Lower leg skin (tissue), 4 donors: ENCODE results near the gene PGBD5. TPM values are rescaled to one million over a fixed set of nuclear protein-coding genes. Genes with fewer than 3 reads are reported as not detected.

Source experiments
- DNase-seq, 2 donors: peaks; one replicate each; pipeline ENCODE4 v3.0.0-alpha.2; 2019; ENCODE audit warnings: low spot score in 2 of 2
- H3K4me3 ChIP-seq: fragments of 200-600 bp; sonication (generic); 2 replicates; pipeline ENCODE4 v1.5.1; 2017; ENCODE audit warnings: mild to moderate bottlenecking, low read depth; ENCODE audit not compliant: poor library complexity, severe bottlenecking
- CTCF ChIP-seq, 3 donors: fragments of 450-650 bp; IDR thresholded peaks; one replicate each; pipeline ENCODE4 v1.5.1; 2016; ENCODE audit warnings: antibody characterized with exemption in 3 of 3, mild to moderate bottlenecking in 3 of 3, moderate library complexity in 2 of 3
- POLR2A ChIP-seq, 2 donors: fragments of 450-650 bp; IDR thresholded peaks; one replicate each; pipeline ENCODE4 v1.6.1; 2016 to 2017; ENCODE audit warnings: antibody characterized with exemption in 2 of 2, mild to moderate bottlenecking in 1 of 2, moderate library complexity in 1 of 2
- WGBS, 2 donors: methylation state at CpG; one replicate each; pipeline ENCODE4 v1.1.5; 2018; 5-methylcytosine and 5-hydroxymethylcytosine counted together
- intact Hi-C: fragments of 100-400 bp; cut with DNase I; formaldehyde crosslinking; loops from one replicate; pipeline ENCODE4 v1.15.0; 2023; ENCODE audit warnings: low total_unique reads
- total RNA-seq, 4 donors: library from RNA; depleted of rRNA; stranded (reverse); fragments of >200 nt; gene quantifications; one replicate each; pipeline ENCODE4 v1.1.0, GENCODE V29; 2016

The PGBD5 gene
- total RNA-seq, 4 donors from 2014 or later = 0.04 to 1.6 (median 0.11) TPM

GRCh38 chr1:230291731-230292620 lies 134.2 kb downstream of the PGBD5 start:
- DNase-seq = no peak
- WGBS, 2 donors = 65 to 75% methylated on average over 27 to 28 of the region's 28 CpGs
- TF ChIP-seq CTCF (IDR thresholded peaks at IDR 0.05) (no peak), POLR2A (IDR thresholded peaks at IDR 0.05) (no peak)
- H3K4me3 ChIP-seq = no peak overlapping the region
- intact Hi-C loops = no loop called here

- no peak for DNase-seq
- WGBS, 2 donors = 88 to 93% methylated on average over 5 of the region's 5 CpGs
- no peak overlapping the region for H3K4me3 ChIP-seq
- no peak for TF ChIP-seq CTCF (IDR thresholded peaks at IDR 0.05)
- no peak for TF ChIP-seq POLR2A (IDR thresholded peaks at IDR 0.05)
- intact Hi-C loops = no loop called here
These were observed 136.8 kb downstream of the PGBD5 start for GRCh38 chr1:230289350-230289644.

GRCh38 chr1:230288641-230289349 lies 137.3 kb downstream of the PGBD5 start:
- TF ChIP-seq POLR2A (IDR thresholded peaks at IDR 0.05) (no peak), CTCF (IDR thresholded peaks at IDR 0.05) (no peak)
- no peak overlapping the region for H3K4me3 ChIP-seq
- no peak for DNase-seq
- 80 to 88% methylated on average over 14 of the region's 14 CpGs for WGBS, 2 donors
- intact Hi-C loops = no loop called here

- 65 to 67% methylated on average over 17 of the region's 17 CpGs for WGBS, 2 donors
- DNase-seq = no peak
- intact Hi-C loops = no loop called here
- no peak for TF ChIP-seq CTCF (IDR thresholded peaks at IDR 0.05)
- TF ChIP-seq POLR2A (IDR thresholded peaks at IDR 0.05) = no peak
- H3K4me3 ChIP-seq = no peak overlapping the region
These were observed 138.3 kb downstream of the PGBD5 start for GRCh38 chr1:230287674-230288315.

GRCh38 chr1:230286890-230287269 lies 139.3 kb downstream of the PGBD5 start:
- TF ChIP-seq POLR2A (IDR thresholded peaks at IDR 0.05) (no peak), CTCF (IDR thresholded peaks at IDR 0.05) (no peak)
- 70 to 76% methylated on average over 10 of the region's 10 CpGs for WGBS, 2 donors
- no peak for DNase-seq
- no peak overlapping the region for H3K4me3 ChIP-seq
- intact Hi-C loops = no loop called here
